Gastroesophageal sphincter (tissue), 4 donors: ENCODE data around the gene SLC17A4. TPM values are rescaled to one million over a fixed set of nuclear protein-coding genes. Genes with fewer than 3 reads are reported as not detected.

Source experiments
- ATAC-seq: fragments of 150-250 bp; one replicate; pipeline ENCODE4 v1.9.1; 2016; ENCODE audit warnings: mild to moderate bottlenecking, moderate library complexity
- H3K27ac ChIP-seq, 4 donors: fragments of 200-600 bp; sonication (generic) in 3 of 4; 1 replicate in 3 of 4; 2 replicates in 1 of 4; pipeline ENCODE4 v1.5.1; 2016 to 2019
- H3K27me3 ChIP-seq: fragments of 200-600 bp; sonication (generic); one replicate; pipeline ENCODE4 v1.5.1; 2019
- H3K36me3 ChIP-seq, 2 donors: fragments of 200-600 bp; sonication (generic); one replicate each; pipeline ENCODE4 v1.5.1; 2019; ENCODE audit warnings: control low read depth in 1 of 2
- H3K4me1 ChIP-seq, 3 donors: fragments of 200-600 bp; sonication (generic); 1 replicate in 2 of 3; 2 replicates in 1 of 3; pipeline ENCODE4 v1.5.1; 2016 to 2019; ENCODE audit warnings: control low read depth in 2 of 3
- H3K4me3 ChIP-seq, 2 donors: fragments of 200-600 bp; sonication (generic); one replicate each; pipeline ENCODE4 v1.5.1; 2019; ENCODE audit warnings: mild to moderate bottlenecking in 1 of 2, moderate library complexity in 1 of 2
- H3K9me3 ChIP-seq, 3 donors: fragments of 200-600 bp; sonication (generic); one replicate each; pipeline ENCODE4 v1.5.1; 2017 to 2019; ENCODE audit warnings: control low read depth in 2 of 3
- EP300 ChIP-seq: sonication (generic); formaldehyde crosslinking; IDR thresholded peaks from one replicate; pipeline ENCODE4 v1.6.1; 2017; ENCODE audit warnings: antibody characterized with exemption, mild to moderate bottlenecking
- POLR2A ChIP-seq, 2 donors: fragments of 450-650 bp; IDR thresholded peaks; one replicate each; pipeline ENCODE4 v1.6.1; 2017; ENCODE audit warnings: antibody characterized with exemption in 2 of 2, mild to moderate bottlenecking in 2 of 2, moderate library complexity in 1 of 2
- POLR2AphosphoS5 ChIP-seq: sonication (generic); formaldehyde crosslinking; IDR thresholded peaks from one replicate; pipeline ENCODE4 v1.6.1; 2017; ENCODE audit warnings: antibody characterized with exemption
- WGBS, 2 donors: methylation state at CpG; one replicate each; pipeline ENCODE4 v1.1.5; 2018; ENCODE audit warnings: low coverage in 1 of 2; 5-methylcytosine and 5-hydroxymethylcytosine counted together
- total RNA-seq, 4 donors: library from RNA; depleted of rRNA; stranded (reverse); fragments of >200 nt; gene quantifications; one replicate each; pipeline ENCODE4 v1.1.0, GENCODE V29; 2016
- TF ChIP-seq, protein P1 (sequence below), 4 experiments: fragments of 200-600 bp in 2 of 4; fragments of 450-650 bp in 2 of 4; sonication (generic) in 1 of 4; IDR thresholded peaks; one replicate each; pipeline ENCODE4 v1.5.1; 2017 to 2019; ENCODE audit warnings: antibody characterized with exemption in 4 of 4, mild to moderate bottlenecking in 2 of 4, moderate library complexity in 2 of 4

Gene SLC17A4
- total RNA-seq, 4 donors from 2014 or later = not detected

DNA sequence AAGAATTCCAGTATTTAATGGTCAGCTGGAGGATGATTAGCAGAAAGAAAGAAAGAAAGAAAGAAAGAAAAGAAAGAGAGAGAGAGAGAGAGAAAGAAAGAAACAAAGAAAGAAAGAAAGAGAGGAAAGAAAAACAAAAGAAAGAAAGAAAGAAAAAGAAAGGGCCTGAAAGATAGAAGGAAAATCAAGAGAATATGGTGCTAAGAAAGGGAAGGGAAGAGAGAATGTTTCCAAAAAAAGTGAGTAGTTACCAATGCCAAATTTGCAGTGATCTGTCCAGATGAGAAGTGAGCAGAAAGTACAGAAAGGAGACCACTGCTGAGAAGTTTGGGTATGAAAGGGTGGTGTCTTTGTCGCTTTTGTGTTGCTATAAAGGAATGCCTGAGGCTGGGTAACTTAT, 26.6 kb downstream of the SLC17A4 start:
- WGBS, 2 donors = 89 to 100% methylated on average over 1 of the region's 1 CpG
- no peak for TF ChIP-seq EP300
- TF ChIP-seq POLR2AphosphoS5 = no peak
- TF ChIP-seq, protein P1, sequence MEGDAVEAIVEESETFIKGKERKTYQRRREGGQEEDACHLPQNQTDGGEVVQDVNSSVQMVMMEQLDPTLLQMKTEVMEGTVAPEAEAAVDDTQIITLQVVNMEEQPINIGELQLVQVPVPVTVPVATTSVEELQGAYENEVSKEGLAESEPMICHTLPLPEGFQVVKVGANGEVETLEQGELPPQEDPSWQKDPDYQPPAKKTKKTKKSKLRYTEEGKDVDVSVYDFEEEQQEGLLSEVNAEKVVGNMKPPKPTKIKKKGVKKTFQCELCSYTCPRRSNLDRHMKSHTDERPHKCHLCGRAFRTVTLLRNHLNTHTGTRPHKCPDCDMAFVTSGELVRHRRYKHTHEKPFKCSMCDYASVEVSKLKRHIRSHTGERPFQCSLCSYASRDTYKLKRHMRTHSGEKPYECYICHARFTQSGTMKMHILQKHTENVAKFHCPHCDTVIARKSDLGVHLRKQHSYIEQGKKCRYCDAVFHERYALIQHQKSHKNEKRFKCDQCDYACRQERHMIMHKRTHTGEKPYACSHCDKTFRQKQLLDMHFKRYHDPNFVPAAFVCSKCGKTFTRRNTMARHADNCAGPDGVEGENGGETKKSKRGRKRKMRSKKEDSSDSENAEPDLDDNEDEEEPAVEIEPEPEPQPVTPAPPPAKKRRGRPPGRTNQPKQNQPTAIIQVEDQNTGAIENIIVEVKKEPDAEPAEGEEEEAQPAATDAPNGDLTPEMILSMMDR (IDR thresholded peaks at IDR 0.05) = no peak
- TF ChIP-seq POLR2A (IDR thresholded peaks at IDR 0.05) = no peak
- Histone ChIP-seq H3K27me3 (peaks cover 10% of the 10 kb centered on the region), H3K4me1 (no peaks in the 10 kb centered on the region), H3K27ac (no peak overlapping the region), H3K36me3 (no peaks in the 10 kb centered on the region), H3K4me3 (no peak overlapping the region), H3K9me3 (no peaks in the 10 kb centered on the region)
- no peak for ATAC-seq

DNA sequence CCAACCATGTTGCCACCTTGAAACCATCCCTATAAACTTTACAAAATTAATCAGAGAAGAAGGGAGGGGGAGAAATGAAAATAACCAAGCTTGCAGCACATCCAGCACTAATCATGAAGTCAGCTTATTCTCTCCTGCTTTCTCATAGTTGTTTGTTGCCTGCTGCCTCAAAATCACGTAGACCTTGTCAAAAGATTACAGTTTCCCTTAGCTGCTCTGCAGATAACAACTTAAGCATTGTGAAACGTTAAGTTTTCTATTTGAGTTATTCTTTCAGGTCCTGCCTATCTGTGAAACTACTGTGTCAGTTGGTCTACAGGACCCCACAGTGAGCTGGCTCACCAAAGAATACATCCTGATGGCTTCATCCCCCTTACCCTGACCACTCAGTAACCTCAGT, 32.9 kb downstream of the SLC17A4 start:
- Histone ChIP-seq H3K4me3 (no peak overlapping the region), H3K27me3 (no peaks in the 10 kb centered on the region), H3K4me1 (no peaks in the 10 kb centered on the region), H3K27ac (no peak overlapping the region), H3K9me3 (no peaks in the 10 kb centered on the region), H3K36me3 (no peaks in the 10 kb centered on the region)
- 39 to 67% methylated on average over 2 of the region's 2 CpGs for WGBS, 2 donors
- TF ChIP-seq, protein P1 (IDR thresholded peaks at IDR 0.05) = no peak
- TF ChIP-seq EP300 (no peak), POLR2AphosphoS5 (no peak), POLR2A (IDR thresholded peaks at IDR 0.05) (no peak)
- ATAC-seq = no peak

DNA sequence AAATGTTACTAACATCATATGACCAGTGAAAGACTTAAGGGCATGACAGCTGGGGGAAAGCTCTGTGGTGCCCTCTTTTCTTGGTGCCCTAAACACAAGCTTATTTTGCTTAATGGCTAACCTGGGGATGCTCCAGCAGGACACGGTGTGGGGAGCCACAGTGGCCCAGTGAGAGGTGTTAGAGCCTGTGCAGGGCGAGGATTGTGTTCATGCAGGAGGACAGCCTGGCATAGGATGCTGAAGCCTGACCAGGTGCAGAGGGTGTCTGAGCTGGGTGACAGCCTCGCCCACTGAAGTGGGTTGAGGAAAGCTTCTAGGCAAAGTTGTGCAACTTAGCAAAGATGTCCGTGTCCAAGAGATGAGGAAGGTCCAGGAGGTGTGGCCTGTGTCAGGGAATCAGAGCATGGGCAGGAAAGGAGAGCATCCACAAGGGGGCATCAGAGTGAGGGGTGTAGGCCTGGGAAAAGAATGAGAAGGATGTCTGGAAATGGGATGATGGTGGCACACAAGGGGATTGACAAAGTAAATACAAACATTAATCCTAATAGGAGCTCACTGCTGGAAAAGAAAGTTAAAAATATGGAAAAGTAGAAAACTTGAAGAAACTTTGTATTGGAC, 33.9 kb downstream of the SLC17A4 start:
- Histone ChIP-seq H3K27ac (no peak overlapping the region), H3K4me1 (no peaks in the 10 kb centered on the region), H3K27me3 (no peaks in the 10 kb centered on the region), H3K36me3 (no peaks in the 10 kb centered on the region), H3K4me3 (no peak overlapping the region), H3K9me3 (no peaks in the 10 kb centered on the region)
- TF ChIP-seq, protein P1 (IDR thresholded peaks at IDR 0.05) = peak in 2 of 4 experiments; percentile 13 to 46
- TF ChIP-seq EP300 = no peak
- no peak for ATAC-seq
- 29% methylated on average over 2 of the region's 4 CpGs; no CpG with 5 or more reads in 1 of the 2 donors for WGBS, 2 donors

DNA sequence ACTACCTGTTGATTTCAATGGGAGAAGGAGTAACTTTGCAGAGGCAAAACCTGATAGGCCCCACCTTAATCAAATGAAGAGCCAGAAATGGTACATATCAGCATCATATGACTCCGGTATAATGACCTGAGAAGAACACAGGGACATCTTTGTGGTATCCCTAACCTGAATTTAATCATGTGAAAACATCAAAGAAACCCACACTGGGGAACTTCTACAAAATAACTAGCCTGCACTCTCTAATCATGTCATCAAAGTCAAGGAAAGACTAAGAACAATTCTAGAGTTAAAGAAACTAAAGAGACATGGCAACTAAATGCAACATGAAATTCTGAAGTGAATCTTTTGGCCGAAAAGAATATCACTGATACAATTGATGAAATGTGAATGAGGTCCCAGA, 34.9 kb downstream of the SLC17A4 start:
- Histone ChIP-seq H3K27ac (no peak overlapping the region), H3K27me3 (no peaks in the 10 kb centered on the region), H3K4me3 (no peak overlapping the region), H3K4me1 (no peaks in the 10 kb centered on the region), H3K36me3 (no peaks in the 10 kb centered on the region), H3K9me3 (no peaks in the 10 kb centered on the region)
- TF ChIP-seq POLR2AphosphoS5 (no peak), EP300 (no peak), POLR2A (IDR thresholded peaks at IDR 0.05) (no peak)
- TF ChIP-seq, protein P1 (IDR thresholded peaks at IDR 0.05) = no peak
- ATAC-seq = no peak
- WGBS, 2 donors = 75 to 86% methylated on average over 2 of the region's 2 CpGs

DNA sequence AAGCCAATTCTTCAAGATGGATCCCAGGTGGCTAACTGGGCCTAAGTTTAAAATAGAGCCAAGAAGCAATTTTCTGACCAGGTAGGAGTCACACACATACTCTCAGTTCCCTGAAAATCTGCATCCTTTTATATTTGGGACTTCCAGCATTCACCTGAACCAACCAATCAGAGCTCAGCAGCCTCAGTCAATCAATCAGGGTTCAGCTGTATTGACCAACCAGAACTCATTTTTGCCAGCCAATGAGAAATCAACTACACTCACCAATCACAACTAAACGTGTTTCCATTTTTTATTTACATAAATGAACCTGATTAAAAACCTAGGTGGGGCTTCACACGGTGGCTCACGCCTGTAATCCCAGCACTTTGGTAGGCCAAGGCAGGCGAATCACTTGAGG, 37.5 kb downstream of the SLC17A4 start:
- H3K27me3 ChIP-seq = no peaks in the 10 kb centered on the region
- no peak overlapping the region for H3K4me3 ChIP-seq
- WGBS, 2 donors = 80 to 88% methylated on average over 4 of the region's 4 CpGs
- H3K27ac ChIP-seq = no peak overlapping the region
- no peak for TF ChIP-seq EP300
- no peak for TF ChIP-seq POLR2AphosphoS5
- TF ChIP-seq, protein P1 (IDR thresholded peaks at IDR 0.05) = no peak
- TF ChIP-seq POLR2A (IDR thresholded peaks at IDR 0.05) = no peak
- H3K4me1 ChIP-seq = no peaks in the 10 kb centered on the region
- H3K36me3 ChIP-seq = no peaks in the 10 kb centered on the region
- no peak for ATAC-seq
- no peaks in the 10 kb centered on the region for H3K9me3 ChIP-seq
